PC-3 (cell line): ENCODE results near the gene SMIM32. TPM values are rescaled to one million over a fixed set of nuclear protein-coding genes. Genes with fewer than 3 reads are reported as not detected.

Experiments used
- ATAC-seq: fragments of 200-7000 bp; cut with Tn5 transposase; 2 replicates; pipeline ENCODE4 v1.9.1; 2020; ENCODE audit warnings: mild to moderate bottlenecking, moderate library complexity
- BruUV-seq: library from RNA; stranded (reverse); fragments of 400-500 nt; replicated peaks from 2 replicates; lab custom pipeline; 2021; lab: Mats Ljungman, UMichigan
- CTCF ChIA-PET: fragments of 300-600 bp; sonication (Branson Sonifier 250); formaldehyde crosslinking; loops from one replicate; lab custom pipeline; 2022; ENCODE audit warnings: antibody characterized with exemption; lab: Charles Lee
- POLR2A ChIA-PET: fragments of 300-600 bp; sonication (Branson Sonifier 250); formaldehyde crosslinking; loops from one replicate; lab custom pipeline; 2022; ENCODE audit warnings: antibody characterized with exemption; ENCODE audit not compliant: unreplicated experiment; lab: Charles Lee
- DNase-seq: peaks from one replicate; pipeline ENCODE4 v3.0.0-alpha.2; 2015
- H2AFZ ChIP-seq: fragments of 300-600 bp; sonication (generic); 2 replicates; pipeline ENCODE4 v1.6.0; 2016; ENCODE audit warnings: antibody characterized with exemption, low read length
- H3F3A ChIP-seq: fragments of 300-600 bp; sonication (generic); one replicate; pipeline ENCODE4 v1.6.0; 2017; ENCODE audit warnings: antibody characterized with exemption, low read length, control low read depth, mild to moderate bottlenecking; ENCODE audit not compliant: unreplicated experiment
- H3K27ac ChIP-seq: fragments of 300-600 bp; sonication (generic); 2 replicates; pipeline ENCODE4 v1.5.1; 2016; ENCODE audit warnings: mild to moderate bottlenecking, low read length
- H3K27me3 ChIP-seq: fragments of 300-600 bp; sonication (generic); 2 replicates; pipeline ENCODE4 v1.6.1; 2016; ENCODE audit warnings: low read length, mixed read lengths
- H3K36me3 ChIP-seq: fragments of 300-600 bp; sonication (generic); 2 replicates; pipeline ENCODE4 v1.6.1; 2016; ENCODE audit warnings: low read depth, mixed run types, low read length, mixed read lengths
- H3K4me1 ChIP-seq: fragments of 300-600 bp; sonication (generic); 2 replicates; pipeline ENCODE4 v1.5.1; 2016; ENCODE audit warnings: low read length; ENCODE audit not compliant: insufficient read depth
- H3K4me2 ChIP-seq: fragments of 300-600 bp; sonication (generic); 2 replicates; pipeline ENCODE4 v1.6.0; 2016; ENCODE audit warnings: low read length
- H3K4me3 ChIP-seq: fragments of 300-600 bp; sonication (generic); 2 replicates; pipeline ENCODE4 v1.5.1; 2016; ENCODE audit warnings: mild to moderate bottlenecking, low read length, mixed read lengths
- H3K79me2 ChIP-seq: fragments of 300-600 bp; sonication (generic); 2 replicates; pipeline ENCODE4 v1.6.1; 2017; ENCODE audit warnings: low read length, mixed read lengths
- H3K9ac ChIP-seq: fragments of 300-600 bp; sonication (generic); 2 replicates; pipeline ENCODE4 v1.6.0; 2016; ENCODE audit warnings: mild to moderate bottlenecking, low read length
- H3K9me2 ChIP-seq: fragments of 300-600 bp; sonication (generic); replicated peaks from 2 replicates; pipeline ENCODE4 v1.6.1; 2016; ENCODE audit warnings: mixed run types, low read length, mixed read lengths
- H3K9me3 ChIP-seq: fragments of 300-600 bp; sonication (generic); 2 replicates; pipeline ENCODE4 v1.6.1; 2016; ENCODE audit warnings: low read length, mixed read lengths
- H4K20me1 ChIP-seq: fragments of 300-600 bp; sonication (generic); 2 replicates; pipeline ENCODE4 v1.6.1; 2016; ENCODE audit warnings: low read length, mixed read lengths
- CTCF ChIP-seq: fragments of 300-600 bp; sonication (generic); conservative IDR thresholded peaks from 2 replicates; pipeline ENCODE4 v1.5.1; 2017; ENCODE audit warnings: antibody characterized with exemption, low read depth, mild to moderate bottlenecking, low read length
- EZH2 ChIP-seq: fragments of 300-600 bp; sonication (generic); IDR thresholded peaks from one replicate; pipeline ENCODE4 v1.6.1; 2017; ENCODE audit warnings: antibody characterized with exemption, mild to moderate bottlenecking, low read length; ENCODE audit not compliant: unreplicated experiment
- EZH2phosphoT487 ChIP-seq: fragments of 300-600 bp; sonication (generic); IDR thresholded peaks from 2 replicates; pipeline ENCODE4 v1.6.1; 2018; ENCODE audit warnings: mild to moderate bottlenecking, antibody characterized with exemption, low read length, borderline replicate concordance
- intact Hi-C: fragments of 100-400 bp; cut with micrococcal nuclease; formaldehyde crosslinking; loops from 2 replicates; pipeline ENCODE4 v1.9.0; 2023
- total RNA-seq: library from RNA; depleted of rRNA; stranded (reverse); fragments of >200 nt; gene quantifications from 2 replicates; pipeline ENCODE4 v1.2.3, GENCODE V29; 2014

SMIM32 gene
- total RNA-seq, 1 experiment from 2014 or later = not detected

- TF ChIP-seq CTCF (no peak), EZH2 (no peak), EZH2phosphoT487 (no peak)
- no peaks in the 10 kb centered on the region for H3F3A ChIP-seq
- intact Hi-C loops = no loop called here
- H3K4me1 ChIP-seq = no peaks in the 10 kb centered on the region
- no peak overlapping the region for H3K27ac ChIP-seq
- DNase-seq = no peak
- no TSS peak for BruUV-seq
- no peak overlapping the region for H2AFZ ChIP-seq
- no peaks in the 10 kb centered on the region for H3K79me2 ChIP-seq
- H3K4me3 ChIP-seq = no peak overlapping the region
- H4K20me1 ChIP-seq = no peaks in the 10 kb centered on the region
- ChIA-PET CTCF (no interaction called here), POLR2A (no interaction called here)
- no peaks in the 10 kb centered on the region for H3K9me3 ChIP-seq
- no peak for ATAC-seq
- no peak overlapping the region for H3K9ac ChIP-seq
- no peaks in the 10 kb centered on the region for H3K27me3 ChIP-seq
- no peaks in the 10 kb centered on the region for H3K36me3 ChIP-seq
- H3K4me2 ChIP-seq = no peak overlapping the region
- no peaks in the 10 kb centered on the region for H3K9me2 ChIP-seq
These were observed 13.4 kb upstream of the SMIM32 start for GRCh38 chr5:136206361-136206760.

GRCh38 chr5:136205941-136206340 lies 13.0 kb upstream of the SMIM32 start:
- Histone ChIP-seq H3K27me3 (no peaks in the 10 kb centered on the region), H3K9me2 (no peaks in the 10 kb centered on the region), H3F3A (no peaks in the 10 kb centered on the region), H3K4me2 (no peak overlapping the region), H2AFZ (no peak overlapping the region), H4K20me1 (no peaks in the 10 kb centered on the region), H3K4me1 (no peaks in the 10 kb centered on the region), H3K4me3 (no peak overlapping the region), H3K9me3 (no peaks in the 10 kb centered on the region), H3K9ac (no peak overlapping the region), H3K79me2 (no peaks in the 10 kb centered on the region), H3K27ac (no peak overlapping the region), H3K36me3 (no peaks in the 10 kb centered on the region)
- TF ChIP-seq EZH2 (no peak), CTCF (no peak), EZH2phosphoT487 (no peak)
- ATAC-seq (no peak), DNase-seq (no peak)
- BruUV-seq = no TSS peak
- intact Hi-C loops = no loop called here
- POLR2A ChIA-PET = no interaction called here
- CTCF ChIA-PET = no interaction called here

- Histone ChIP-seq H3K79me2 (no peaks in the 10 kb centered on the region), H3F3A (no peaks in the 10 kb centered on the region), H3K36me3 (no peaks in the 10 kb centered on the region), H4K20me1 (no peaks in the 10 kb centered on the region), H3K4me3 (no peak overlapping the region), H3K27me3 (no peaks in the 10 kb centered on the region), H3K4me2 (no peak overlapping the region), H3K4me1 (no peaks in the 10 kb centered on the region), H2AFZ (no peak overlapping the region), H3K9me3 (no peaks in the 10 kb centered on the region), H3K9ac (no peak overlapping the region), H3K9me2 (no peaks in the 10 kb centered on the region), H3K27ac (no peak overlapping the region)
- ATAC-seq (no peak), DNase-seq (no peak)
- TF ChIP-seq EZH2 (no peak), CTCF (no peak), EZH2phosphoT487 (no peak)
- ChIA-PET CTCF (no interaction called here), POLR2A (no interaction called here)
- intact Hi-C loops = no loop called here
- BruUV-seq = no TSS peak
These were observed 12.2 kb upstream of the SMIM32 start for GRCh38 chr5:136205061-136205702.
